Sigmoid colon (tissue), 7 donors: Measurements from ENCODE around the gene PGAP3. TPM values are rescaled to one million over a fixed set of nuclear protein-coding genes. Genes with fewer than 3 reads are reported as not detected.

Source experiments
- DNase-seq: peaks from one replicate; pipeline ENCODE4 v3.0.0-alpha.2; 2019
- H3K27ac ChIP-seq, 4 donors: fragments of 200-600 bp; sonication (generic); one replicate each; pipeline ENCODE4 v1.5.1; 2016 to 2019; ENCODE audit warnings: mild to moderate bottlenecking in 1 of 4
- H3K27me3 ChIP-seq, 3 donors: fragments of 200-600 bp; sonication (generic); one replicate each; pipeline ENCODE4 v1.5.1; 2019; ENCODE audit warnings: mild to moderate bottlenecking in 1 of 3
- H3K36me3 ChIP-seq, 4 donors: fragments of 200-600 bp; sonication (generic); one replicate each; pipeline ENCODE4 v1.5.1; 2016 to 2019
- H3K4me1 ChIP-seq, 4 donors: fragments of 200-600 bp; sonication (generic); one replicate each; pipeline ENCODE4 v1.5.1; 2017 to 2019
- H3K4me3 ChIP-seq, 4 donors: fragments of 200-600 bp; sonication (generic); one replicate each; pipeline ENCODE4 v1.5.1; 2017 to 2019; ENCODE audit warnings: mild to moderate bottlenecking in 2 of 4, moderate library complexity in 1 of 4
- H3K9me3 ChIP-seq, 4 donors: fragments of 200-600 bp in 3 of 4; sonication (generic) in 3 of 4; one replicate each; pipeline versions ENCODE4 v1.5.1 to v1.6.1; 2013 to 2019
- CTCF ChIP-seq, 4 experiments: fragments of 450-650 bp in 3 of 4; fragments of 200-600 bp in 1 of 4; IDR thresholded peaks; one replicate each; pipeline ENCODE4 v1.5.1; 2016 to 2019; ENCODE audit warnings: antibody characterized with exemption in 4 of 4, mild to moderate bottlenecking in 3 of 4, moderate library complexity in 2 of 4
- EP300 ChIP-seq, 4 donors: sonication (generic); formaldehyde crosslinking; IDR thresholded peaks; one replicate each; pipeline ENCODE4 v1.6.1; 2017; ENCODE audit warnings: antibody characterized with exemption in 4 of 4
- POLR2A ChIP-seq, 2 donors: fragments of 450-650 bp; IDR thresholded peaks; one replicate each; pipeline ENCODE4 v1.6.1; 2016; ENCODE audit warnings: antibody characterized with exemption in 2 of 2, mild to moderate bottlenecking in 2 of 2, moderate library complexity in 2 of 2
- POLR2AphosphoS5 ChIP-seq, 4 donors: sonication (generic); formaldehyde crosslinking; IDR thresholded peaks; one replicate each; pipeline ENCODE4 v1.6.1; 2017; ENCODE audit warnings: antibody characterized with exemption in 4 of 4
- WGBS, 2 donors: extraction: QIAGEN DNeasy Blood & Tissue Kit; methylation state at CpG; one replicate each; pipeline ENCODE4 v1.1.7; 2013; 5-methylcytosine and 5-hydroxymethylcytosine counted together
- intact Hi-C: fragments of 100-400 bp; cut with DNase I; formaldehyde crosslinking; loops from one replicate; pipeline ENCODE4 v1.15.1; 2023
- polyA plus RNA-seq, 3 donors: library from polyadenylated mRNA; stranded (reverse); fragments of 200-250 nt; gene quantifications; one replicate each; pipeline ENCODE4 v1.2.3, GENCODE V29; 2013
- total RNA-seq, 4 donors: library from RNA; depleted of rRNA; stranded (reverse); fragments of >200 nt; gene quantifications; one replicate each; pipeline ENCODE4 v1.1.0, GENCODE V29; 2016
- donor health status: healthy with polysubstance abuse.
- donor health status: Bipolar disorder and iron deficiency.
- donor health status: healthy.

The PGAP3 gene
- total and polyA plus RNA-seq, 7 donors = 6.9 to 29.6 (median 8.3) TPM

DNA sequence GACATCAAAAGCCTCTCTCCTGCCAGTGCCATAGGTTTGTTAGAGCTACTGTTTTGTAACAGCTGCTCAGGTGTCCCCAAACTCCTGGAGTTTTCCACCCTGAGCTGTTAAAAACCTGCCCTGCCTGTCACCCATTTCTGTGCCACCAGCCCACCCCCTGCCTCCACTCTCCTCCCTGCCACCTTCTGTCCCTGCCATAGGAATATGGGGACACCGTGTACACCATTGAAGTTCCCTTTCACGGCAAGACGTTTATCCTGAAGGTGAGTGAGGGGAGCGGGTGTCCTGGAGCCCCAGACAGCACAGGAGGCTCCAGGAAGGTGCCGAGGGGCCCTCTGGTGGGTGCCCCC is 27.9 kb downstream of the PGAP3 start:
- no peak for DNase-seq
- no peaks in the 10 kb centered on the region for H3K9me3 ChIP-seq
- intact Hi-C loops = no loop called here
- no peak for TF ChIP-seq POLR2AphosphoS5 (IDR thresholded peaks at IDR 0.05)
- no peak for TF ChIP-seq POLR2A (IDR thresholded peaks at IDR 0.05)
- TF ChIP-seq EP300 (IDR thresholded peaks at IDR 0.05) = no peak
- TF ChIP-seq CTCF (IDR thresholded peaks at IDR 0.05) = no peak
- peaks cover 0 to 63% (median 11%) of the 10 kb centered on the region in 4 donors for H3K36me3 ChIP-seq
- H3K4me1 ChIP-seq = peaks cover 0 to 21% (median 5%) of the 10 kb centered on the region in 4 donors
- 80 to 81% methylated on average over 5 of the region's 5 CpGs for WGBS, 2 donors
- peaks cover 0 to 4% (median 0%) of the 10 kb centered on the region in 3 donors for H3K27me3 ChIP-seq
- H3K27ac ChIP-seq = peak overlapping the region; percentile 54 to 62 (median 59)
- H3K4me3 ChIP-seq = no peak overlapping the region

GRCh38 chr17:39659279-39660010 is 28.4 kb downstream of the PGAP3 start:
- no peak for DNase-seq
- Histone ChIP-seq H3K27me3 (no peaks in the 10 kb centered on the region), H3K36me3 (peaks cover 0 to 63% (median 11%) of the 10 kb centered on the region in 4 donors), H3K4me1 (peaks cover 0 to 21% (median 5%) of the 10 kb centered on the region in 4 donors), H3K9me3 (no peaks in the 10 kb centered on the region), H3K4me3 (no peak overlapping the region), H3K27ac (peak overlapping the region; percentile 54 to 62 (median 59))
- intact Hi-C loops = no loop called here
- 51 to 74% methylated on average over 15 of the region's 15 CpGs for WGBS, 2 donors
- no peak for TF ChIP-seq EP300 (IDR thresholded peaks at IDR 0.05)
- TF ChIP-seq CTCF (IDR thresholded peaks at IDR 0.05) = no peak
- no peak for TF ChIP-seq POLR2A (IDR thresholded peaks at IDR 0.05)
- TF ChIP-seq POLR2AphosphoS5 (IDR thresholded peaks at IDR 0.05) = no peak

DNA sequence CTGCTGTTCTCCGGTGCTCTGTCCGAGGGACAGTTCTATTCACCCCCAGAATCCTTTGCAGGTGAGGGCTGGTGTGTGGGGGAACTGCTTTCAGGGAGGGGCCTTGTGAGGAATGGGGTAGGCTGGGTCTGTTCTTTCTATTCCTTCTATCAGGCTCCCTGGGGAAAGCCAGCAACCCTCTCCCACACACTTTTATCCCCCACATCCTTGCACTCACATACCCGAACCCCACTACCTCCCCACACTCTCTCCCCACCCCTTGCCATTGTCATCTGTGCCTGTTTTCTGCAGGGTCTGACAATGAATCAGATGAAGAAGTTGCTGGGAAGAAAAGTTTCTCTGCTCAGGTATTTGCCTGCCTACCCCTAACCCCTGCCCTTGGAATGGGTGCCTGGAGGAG is 29.1 kb downstream of the PGAP3 start:
- TF ChIP-seq POLR2A (IDR thresholded peaks at IDR 0.05) (no peak), POLR2AphosphoS5 (IDR thresholded peaks at IDR 0.05) (no peak), CTCF (IDR thresholded peaks at IDR 0.05) (no peak), EP300 (IDR thresholded peaks at IDR 0.05) (no peak)
- no peak overlapping the region for H3K4me3 ChIP-seq
- peaks cover 0 to 63% (median 11%) of the 10 kb centered on the region in 4 donors for H3K36me3 ChIP-seq
- H3K9me3 ChIP-seq = no peaks in the 10 kb centered on the region
- peak overlapping the region; percentile 28 to 59 (median 57) for H3K27ac ChIP-seq
- no peaks in the 10 kb centered on the region for H3K27me3 ChIP-seq
- 88 to 89% methylated on average over 3 of the region's 3 CpGs for WGBS, 2 donors
- no peak for DNase-seq
- H3K4me1 ChIP-seq = peaks cover 0 to 21% (median 5%) of the 10 kb centered on the region in 4 donors
- intact Hi-C loops = no loop called here

DNA sequence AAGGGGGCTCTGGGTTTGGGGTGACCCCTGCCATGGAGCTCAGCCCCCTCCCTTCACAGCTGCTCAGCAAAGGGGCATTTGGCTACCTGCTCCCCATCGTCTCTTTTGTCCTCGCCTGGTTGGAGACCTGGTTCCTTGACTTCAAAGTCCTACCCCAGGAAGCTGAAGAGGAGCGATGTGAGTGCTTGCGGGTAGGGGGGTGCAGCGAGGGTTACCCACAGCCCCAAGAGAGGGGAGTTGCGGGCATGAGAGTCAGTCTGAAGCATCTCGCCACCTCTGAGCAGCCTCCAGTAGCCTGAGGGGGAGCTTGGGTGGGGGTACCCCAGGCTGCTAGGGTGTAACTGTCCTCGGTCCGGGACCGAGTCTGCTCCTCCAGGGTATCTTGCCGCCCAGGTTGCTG is 29.5 kb downstream of the PGAP3 start:
- H3K27ac ChIP-seq = peak overlapping the region in 3 of 4 donors; percentile 28 to 59 (median 55)

More for the DNA sequence above, 29.5 kb downstream of the PGAP3 start:
- H3K9me3 ChIP-seq = no peaks in the 10 kb centered on the region
- peaks cover 0 to 16% (median 5%) of the 10 kb centered on the region in 4 donors for H3K4me1 ChIP-seq
- H3K27me3 ChIP-seq = no peaks in the 10 kb centered on the region
- no peak for TF ChIP-seq POLR2A (IDR thresholded peaks at IDR 0.05)
- TF ChIP-seq POLR2AphosphoS5 (IDR thresholded peaks at IDR 0.05) = no peak
- TF ChIP-seq CTCF (IDR thresholded peaks at IDR 0.05) = no peak
- TF ChIP-seq EP300 (IDR thresholded peaks at IDR 0.05) = no peak
- intact Hi-C loops = no loop called here
- DNase-seq = no peak
- H3K4me3 ChIP-seq = no peak overlapping the region
- WGBS, 2 donors = 89 to 97% methylated on average over 11 of the region's 11 CpGs
- H3K36me3 ChIP-seq = peaks cover 0 to 63% (median 11%) of the 10 kb centered on the region in 4 donors
